Mesothelial cell of epicardium (in vitro differentiated cells): Measurements from ENCODE around the gene UBQLN3. TPM values are rescaled to one million over a fixed set of nuclear protein-coding genes. Genes with fewer than 3 reads are reported as not detected.

Experiments used
- DNase-seq, 2 experiments: peaks; one replicate each; pipeline ENCODE4 v3.0.0; 2021; ENCODE audit warnings: low spot score in 2 of 2; ENCODE audit not compliant: unreplicated experiment in 2 of 2
- H3K27ac Mint-ChIP-seq: 2 replicates; pipeline ENCODE4 v1.8.0; 2021; ENCODE audit warnings: mixed read lengths
- H3K27me3 Mint-ChIP-seq: 2 replicates; pipeline ENCODE4 v1.8.0; 2021; ENCODE audit warnings: low read depth, mixed read lengths
- H3K36me3 Mint-ChIP-seq: 2 replicates; pipeline ENCODE4 v1.8.0; 2021; ENCODE audit warnings: mixed read lengths
- H3K4me1 Mint-ChIP-seq: 2 replicates; pipeline ENCODE4 v1.8.0; 2021; ENCODE audit warnings: mixed read lengths
- H3K4me3 Mint-ChIP-seq: 2 replicates; pipeline ENCODE4 v1.8.0; 2021; ENCODE audit warnings: mild to moderate bottlenecking, moderate library complexity, mixed read lengths
- H3K9me3 Mint-ChIP-seq: 2 replicates; pipeline ENCODE4 v1.8.0; 2021; ENCODE audit warnings: mixed read lengths
- total RNA-seq: library from RNA; stranded (reverse); gene quantifications from 3 replicates; pipeline ENCODE4 v1.2.1, GENCODE V29; 2021
- TF ChIP-seq, protein P1 (sequence below): fragments of 200-600 bp; sonication (generic); IDR thresholded peaks from one replicate; pipeline ENCODE4 v1.5.0; 2021; ENCODE audit warnings: antibody characterized with exemption; ENCODE audit not compliant: unreplicated experiment

The UBQLN3 gene
- total RNA-seq, 1 donor from 2014 or later: 1.2 TPM

DNA sequence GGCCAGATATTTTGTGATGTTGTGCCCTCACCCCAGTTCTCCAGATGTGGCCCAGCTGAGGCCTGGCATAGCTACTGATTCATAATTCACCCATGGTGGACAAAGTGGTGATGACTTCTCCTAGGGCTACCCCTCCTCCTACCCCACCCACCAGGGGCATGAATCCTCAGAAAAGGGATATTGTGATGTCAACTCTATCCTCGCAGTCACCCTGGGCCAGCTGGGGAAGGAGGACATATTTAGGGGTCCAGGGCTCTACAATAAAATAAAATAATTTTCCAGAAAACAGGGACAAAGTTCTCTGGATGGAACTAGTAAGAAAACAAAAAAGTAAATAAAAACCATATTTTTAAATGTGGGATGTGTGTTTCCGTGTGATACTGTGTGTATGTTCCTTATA is 6.8 kb upstream of the UBQLN3 start, which contains the start of gene UBQLNL:
Gene UBQLNL (minus strand): TSS at position 101 of the 400 bp plus-strand sequence. CDS start 258 bp downstream, outside the sequence.
- no peak for DNase-seq
- H3K36me3 Mint-ChIP-seq: no peaks in the 10 kb centered on the region
- H3K4me1 Mint-ChIP-seq: no peaks in the 10 kb centered on the region
- no peak within 1 kb of the TSS for H3K4me3 Mint-ChIP-seq
- H3K27me3 Mint-ChIP-seq: peaks cover 8% of the 10 kb centered on the region
- TF ChIP-seq, protein P1, sequence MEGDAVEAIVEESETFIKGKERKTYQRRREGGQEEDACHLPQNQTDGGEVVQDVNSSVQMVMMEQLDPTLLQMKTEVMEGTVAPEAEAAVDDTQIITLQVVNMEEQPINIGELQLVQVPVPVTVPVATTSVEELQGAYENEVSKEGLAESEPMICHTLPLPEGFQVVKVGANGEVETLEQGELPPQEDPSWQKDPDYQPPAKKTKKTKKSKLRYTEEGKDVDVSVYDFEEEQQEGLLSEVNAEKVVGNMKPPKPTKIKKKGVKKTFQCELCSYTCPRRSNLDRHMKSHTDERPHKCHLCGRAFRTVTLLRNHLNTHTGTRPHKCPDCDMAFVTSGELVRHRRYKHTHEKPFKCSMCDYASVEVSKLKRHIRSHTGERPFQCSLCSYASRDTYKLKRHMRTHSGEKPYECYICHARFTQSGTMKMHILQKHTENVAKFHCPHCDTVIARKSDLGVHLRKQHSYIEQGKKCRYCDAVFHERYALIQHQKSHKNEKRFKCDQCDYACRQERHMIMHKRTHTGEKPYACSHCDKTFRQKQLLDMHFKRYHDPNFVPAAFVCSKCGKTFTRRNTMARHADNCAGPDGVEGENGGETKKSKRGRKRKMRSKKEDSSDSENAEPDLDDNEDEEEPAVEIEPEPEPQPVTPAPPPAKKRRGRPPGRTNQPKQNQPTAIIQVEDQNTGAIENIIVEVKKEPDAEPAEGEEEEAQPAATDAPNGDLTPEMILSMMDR: no peak
- no peaks in the 10 kb centered on the region for H3K9me3 Mint-ChIP-seq
- H3K27ac Mint-ChIP-seq: no peak within 1 kb of the TSS

GRCh38 chr11:5514841-5515240 is 5.1 kb upstream of the UBQLN3 start:
- H3K4me3 Mint-ChIP-seq: no peak overlapping the region
- no peaks in the 10 kb centered on the region for H3K36me3 Mint-ChIP-seq
- TF ChIP-seq, protein P1: no peak
- H3K4me1 Mint-ChIP-seq: no peaks in the 10 kb centered on the region
- peaks cover 17% of the 10 kb centered on the region for H3K27me3 Mint-ChIP-seq
- no peak overlapping the region for H3K27ac Mint-ChIP-seq
- DNase-seq: no peak
- H3K9me3 Mint-ChIP-seq: no peaks in the 10 kb centered on the region

GRCh38 chr11:5508605-5509004 is 1.2 kb downstream of the UBQLN3 start:
- TF ChIP-seq, protein P1: no peak
- no peaks in the 10 kb centered on the region for H3K9me3 Mint-ChIP-seq
- no peak overlapping the region for H3K27ac Mint-ChIP-seq
- no peaks in the 10 kb centered on the region for H3K4me1 Mint-ChIP-seq
- no peaks in the 10 kb centered on the region for H3K36me3 Mint-ChIP-seq
- DNase-seq: no peak
- no peak overlapping the region for H3K4me3 Mint-ChIP-seq
- H3K27me3 Mint-ChIP-seq: peaks cover 19% of the 10 kb centered on the region

DNA sequence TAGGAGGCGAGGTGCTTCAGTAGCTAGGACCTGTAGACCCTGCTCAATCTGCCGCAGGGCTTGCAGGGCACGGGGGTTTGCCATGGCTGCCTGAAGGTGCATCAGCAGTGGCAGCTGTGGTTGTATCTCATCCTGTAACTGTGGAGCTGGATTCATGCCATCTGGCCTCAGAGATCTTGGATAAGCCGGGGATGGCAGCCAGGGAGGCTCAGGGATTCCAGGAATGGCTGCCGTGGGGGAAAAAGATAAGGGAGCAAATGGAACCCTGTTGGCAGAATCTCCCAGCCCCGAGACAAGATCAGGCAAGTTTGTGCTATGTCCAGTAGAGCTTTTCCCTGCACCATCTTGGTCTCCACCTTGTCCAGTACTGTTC is 1.8 kb downstream of the UBQLN3 start:
- DNase-seq: no peak
- Mint-ChIP-seq H3K36me3 (no peaks in the 10 kb centered on the region), H3K27ac (no peak overlapping the region), H3K27me3 (peaks cover 16% of the 10 kb centered on the region), H3K4me3 (no peak overlapping the region), H3K4me1 (no peaks in the 10 kb centered on the region), H3K9me3 (no peaks in the 10 kb centered on the region)
- TF ChIP-seq, protein P1: no peak

DNA sequence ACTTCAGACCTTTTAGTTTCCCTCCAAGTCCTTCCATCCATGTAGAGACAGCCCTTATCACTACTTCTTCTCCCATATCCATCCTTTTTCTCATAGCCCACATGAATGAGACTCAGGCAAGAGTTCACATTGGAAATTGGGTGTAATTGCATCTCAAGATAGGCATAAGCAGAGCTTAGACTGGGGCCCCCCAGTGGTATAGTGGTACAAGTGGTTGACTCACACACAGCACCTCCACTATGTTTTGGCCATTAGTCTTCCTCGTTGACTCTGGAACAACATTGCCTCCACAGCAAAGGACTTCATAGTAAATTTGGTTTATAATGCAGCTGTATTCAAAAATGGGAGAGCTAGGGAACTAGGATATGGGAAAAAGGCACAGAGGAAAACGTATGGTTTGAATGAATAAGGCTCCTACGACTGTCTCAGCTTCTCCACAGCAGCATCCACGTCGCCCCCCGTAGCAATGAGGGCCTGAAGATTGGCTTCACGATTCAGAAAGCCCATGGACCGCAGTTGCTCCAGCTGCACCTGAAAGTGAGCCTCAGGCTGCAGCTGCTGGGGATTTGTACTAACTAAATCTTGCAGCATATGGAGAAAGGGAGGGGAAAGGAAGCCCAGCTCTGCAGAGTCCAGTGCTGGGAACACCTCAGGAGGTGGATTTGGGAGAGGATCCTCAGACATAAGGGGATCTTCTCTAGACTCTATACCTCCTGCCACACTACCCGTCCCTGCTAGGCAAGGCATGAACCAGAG is 2.4 kb downstream of the UBQLN3 start:
- H3K4me3 Mint-ChIP-seq: no peak overlapping the region
- no peak overlapping the region for H3K27ac Mint-ChIP-seq
- TF ChIP-seq, protein P1: no peak
- no peaks in the 10 kb centered on the region for H3K4me1 Mint-ChIP-seq
- H3K9me3 Mint-ChIP-seq: no peaks in the 10 kb centered on the region
- DNase-seq: no peak
- H3K27me3 Mint-ChIP-seq: peaks cover 14% of the 10 kb centered on the region
- H3K36me3 Mint-ChIP-seq: no peaks in the 10 kb centered on the region
